Osteocyte (in vitro differentiated cells): Measurements from ENCODE around the gene CALML6. TPM values are rescaled to one million over a fixed set of nuclear protein-coding genes. Genes with fewer than 3 reads are reported as not detected.

Experiments used
- DNase-seq: peaks from one replicate; pipeline ENCODE4 v3.0.0; 2021; ENCODE audit warnings: mixed read lengths; ENCODE audit not compliant: unreplicated experiment; ENCODE audit errors: extremely low spot score
- H3K27ac Mint-ChIP-seq: one replicate; pipeline ENCODE4 v1.8.0; 2021; ENCODE audit warnings: mild to moderate bottlenecking, mixed read lengths; ENCODE audit not compliant: unreplicated experiment
- H3K27me3 Mint-ChIP-seq: one replicate; pipeline ENCODE4 v1.8.0; 2021; ENCODE audit warnings: mixed read lengths; ENCODE audit not compliant: unreplicated experiment
- H3K36me3 Mint-ChIP-seq: one replicate; pipeline ENCODE4 v1.8.0; 2021; ENCODE audit warnings: mixed read lengths; ENCODE audit not compliant: unreplicated experiment
- H3K4me1 Mint-ChIP-seq: one replicate; pipeline ENCODE4 v1.8.0; 2021; ENCODE audit warnings: mixed read lengths; ENCODE audit not compliant: unreplicated experiment
- H3K4me3 Mint-ChIP-seq: one replicate; pipeline ENCODE4 v1.8.0; 2021; ENCODE audit warnings: mild to moderate bottlenecking, moderate library complexity, mixed read lengths; ENCODE audit not compliant: unreplicated experiment
- H3K9me3 Mint-ChIP-seq: one replicate; pipeline ENCODE4 v1.8.0; 2021; ENCODE audit warnings: mixed read lengths; ENCODE audit not compliant: unreplicated experiment
- CTCF ChIP-seq: fragments of 200-600 bp; sonication (generic); IDR thresholded peaks from 2 replicates; pipeline ENCODE4 v1.5.0; 2021; ENCODE audit warnings: antibody characterized with exemption, mild to moderate bottlenecking, moderate library complexity
- total RNA-seq: library from RNA; stranded (reverse); gene quantifications from 2 replicates; pipeline ENCODE4 v1.2.1, GENCODE V29; 2021

Gene CALML6
- total RNA-seq, 1 donor from 2014 or later, result 2.5 TPM

GRCh38 chr1:1941868-1942752, 27.1 kb downstream of the CALML6 start:
- no peak overlapping the region for H3K27ac Mint-ChIP-seq
- no peak for TF ChIP-seq CTCF
- H3K27me3 Mint-ChIP-seq, result peaks cover 9% of the 10 kb centered on the region
- no peaks in the 10 kb centered on the region for H3K36me3 Mint-ChIP-seq
- H3K4me3 Mint-ChIP-seq, result no peak overlapping the region
- peaks cover 2% of the 10 kb centered on the region for H3K4me1 Mint-ChIP-seq
- no peak for DNase-seq
- no peaks in the 10 kb centered on the region for H3K9me3 Mint-ChIP-seq

- Mint-ChIP-seq H3K4me3 (no peak overlapping the region), H3K4me1 (peaks cover 2% of the 10 kb centered on the region), H3K27ac (no peak overlapping the region), H3K27me3 (peaks cover 9% of the 10 kb centered on the region), H3K36me3 (no peaks in the 10 kb centered on the region), H3K9me3 (no peaks in the 10 kb centered on the region)
- TF ChIP-seq CTCF, result no peak
- no peak for DNase-seq
Measured at GRCh38 chr1:1942753-1943656, 27.9 kb downstream of the CALML6 start.

GRCh38 chr1:1943834-1944570, 28.9 kb downstream of the CALML6 start:
- TF ChIP-seq CTCF, result peak; percentile 83
- Mint-ChIP-seq H3K27ac (no peak overlapping the region), H3K36me3 (no peaks in the 10 kb centered on the region), H3K9me3 (no peaks in the 10 kb centered on the region), H3K4me3 (no peak overlapping the region), H3K27me3 (peaks cover 9% of the 10 kb centered on the region), H3K4me1 (peaks cover 2% of the 10 kb centered on the region)
- peak; percentile 86 for DNase-seq

GRCh38 chr1:1945782-1946393, 30.8 kb downstream of the CALML6 start:
- Mint-ChIP-seq H3K4me1 (peaks cover 2% of the 10 kb centered on the region), H3K27me3 (peaks cover 23% of the 10 kb centered on the region), H3K9me3 (no peaks in the 10 kb centered on the region), H3K4me3 (no peak overlapping the region), H3K36me3 (no peaks in the 10 kb centered on the region), H3K27ac (no peak overlapping the region)
- TF ChIP-seq CTCF, result no peak
- DNase-seq, result no peak
